Measurements from ENCODE around the gene AKAP7.

DNA sequence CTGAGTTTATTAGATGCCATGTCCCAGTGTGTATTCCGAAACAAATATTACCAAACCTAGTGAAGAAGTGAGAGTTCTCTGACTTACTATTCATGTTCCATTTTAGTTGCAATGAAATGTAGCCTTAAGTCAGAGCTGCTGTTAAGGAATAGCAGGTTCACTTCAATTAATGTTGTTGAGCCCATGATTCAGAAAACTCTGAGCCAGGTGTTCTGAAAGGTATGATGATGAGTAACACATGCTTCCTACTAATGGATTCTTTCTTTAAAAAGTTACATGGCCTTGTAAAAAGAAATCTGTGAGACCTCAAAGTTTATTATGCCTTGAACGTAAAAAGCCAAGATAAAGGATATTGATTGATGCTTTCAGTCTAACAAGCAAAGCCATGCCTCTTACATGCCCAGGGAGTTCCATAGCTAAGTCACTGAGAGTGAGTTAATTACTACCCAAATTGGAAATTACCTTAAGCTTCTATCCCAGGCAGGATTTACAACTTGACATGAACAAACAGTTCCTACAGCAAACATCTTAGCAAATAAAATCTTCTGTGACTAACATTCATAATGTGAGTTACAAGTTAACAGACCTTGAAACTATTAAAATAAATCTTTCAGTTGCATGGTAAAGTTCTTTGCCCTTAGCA is 122.9 kb downstream of the AKAP7 start:
- TF ChIP-seq, protein P1, sequence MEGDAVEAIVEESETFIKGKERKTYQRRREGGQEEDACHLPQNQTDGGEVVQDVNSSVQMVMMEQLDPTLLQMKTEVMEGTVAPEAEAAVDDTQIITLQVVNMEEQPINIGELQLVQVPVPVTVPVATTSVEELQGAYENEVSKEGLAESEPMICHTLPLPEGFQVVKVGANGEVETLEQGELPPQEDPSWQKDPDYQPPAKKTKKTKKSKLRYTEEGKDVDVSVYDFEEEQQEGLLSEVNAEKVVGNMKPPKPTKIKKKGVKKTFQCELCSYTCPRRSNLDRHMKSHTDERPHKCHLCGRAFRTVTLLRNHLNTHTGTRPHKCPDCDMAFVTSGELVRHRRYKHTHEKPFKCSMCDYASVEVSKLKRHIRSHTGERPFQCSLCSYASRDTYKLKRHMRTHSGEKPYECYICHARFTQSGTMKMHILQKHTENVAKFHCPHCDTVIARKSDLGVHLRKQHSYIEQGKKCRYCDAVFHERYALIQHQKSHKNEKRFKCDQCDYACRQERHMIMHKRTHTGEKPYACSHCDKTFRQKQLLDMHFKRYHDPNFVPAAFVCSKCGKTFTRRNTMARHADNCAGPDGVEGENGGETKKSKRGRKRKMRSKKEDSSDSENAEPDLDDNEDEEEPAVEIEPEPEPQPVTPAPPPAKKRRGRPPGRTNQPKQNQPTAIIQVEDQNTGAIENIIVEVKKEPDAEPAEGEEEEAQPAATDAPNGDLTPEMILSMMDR (IDR thresholded peaks at IDR 0.05), result no peak
- no peak for TF ChIP-seq POLR2A (IDR thresholded peaks at IDR 0.05)

All from lower leg skin (tissue), 3 donors.